ENCODE measurements around the gene PPP1R3C.

PPP1R3C gene

GRCh38 chr10:91601212-91601611, 31.7 kb downstream of the PPP1R3C start:
- no peak for DNase-seq (ENCODE audit: low read depth in 2 of 2)

GRCh38 chr10:91598211-91598977, 34.5 kb downstream of the PPP1R3C start:
- no peak for DNase-seq (ENCODE audit: low read depth in 2 of 2)

- DNase-seq (ENCODE audit: low read depth in 2 of 2): no peak
Measured at GRCh38 chr10:91597197-91597881, 35.5 kb downstream of the PPP1R3C start.

- DNase-seq (ENCODE audit: low read depth in 2 of 2): no peak
Measured at GRCh38 chr10:91596825-91597196, 36.1 kb downstream of the PPP1R3C start.

- DNase-seq (ENCODE audit: low read depth in 2 of 2): no peak
Measured at GRCh38 chr10:91593834-91594233, 39.0 kb downstream of the PPP1R3C start.

GRCh38 chr10:91593366-91593765, 39.5 kb downstream of the PPP1R3C start:
- DNase-seq (ENCODE audit: low read depth in 2 of 2): no peak

GRCh38 chr10:91592266-91592975, 40.5 kb downstream of the PPP1R3C start:
- no peak for DNase-seq (ENCODE audit: low read depth in 2 of 2)

- no peak for DNase-seq (ENCODE audit: low read depth in 2 of 2)
Measured at GRCh38 chr10:91591797-91592174, 41.1 kb downstream of the PPP1R3C start.

- DNase-seq (ENCODE audit: low read depth in 2 of 2): no peak
Measured at GRCh38 chr10:91590904-91591796, 41.7 kb downstream of the PPP1R3C start.

- DNase-seq (ENCODE audit: low read depth in 2 of 2): no peak
Measured at GRCh38 chr10:91590142-91590903, 42.5 kb downstream of the PPP1R3C start.

- no peak for DNase-seq (ENCODE audit: low read depth in 2 of 2)
Measured at GRCh38 chr10:91589658-91590035, 43.2 kb downstream of the PPP1R3C start.

GRCh38 chr10:91589015-91589657, 43.7 kb downstream of the PPP1R3C start:
- no peak for DNase-seq (ENCODE audit: low read depth in 2 of 2)

GRCh38 chr10:91587710-91588638, 44.9 kb downstream of the PPP1R3C start:
- no peak for DNase-seq (ENCODE audit: low read depth in 2 of 2)

- DNase-seq (ENCODE audit: low read depth in 2 of 2): no peak
Measured at GRCh38 chr10:91582153-91582554, 50.7 kb downstream of the PPP1R3C start.

- no peak for DNase-seq (ENCODE audit: low read depth in 2 of 2)
Measured at GRCh38 chr10:91579329-91579985, 53.4 kb downstream of the PPP1R3C start.
